ENCODE measurements around the gene RFX1.
"Not testable (repeated sequence)": the region's sequence is repeated elsewhere in the genome, so short reads cannot be mapped to it uniquely, and the experiment has no call there.

The RFX1 gene

DNA sequence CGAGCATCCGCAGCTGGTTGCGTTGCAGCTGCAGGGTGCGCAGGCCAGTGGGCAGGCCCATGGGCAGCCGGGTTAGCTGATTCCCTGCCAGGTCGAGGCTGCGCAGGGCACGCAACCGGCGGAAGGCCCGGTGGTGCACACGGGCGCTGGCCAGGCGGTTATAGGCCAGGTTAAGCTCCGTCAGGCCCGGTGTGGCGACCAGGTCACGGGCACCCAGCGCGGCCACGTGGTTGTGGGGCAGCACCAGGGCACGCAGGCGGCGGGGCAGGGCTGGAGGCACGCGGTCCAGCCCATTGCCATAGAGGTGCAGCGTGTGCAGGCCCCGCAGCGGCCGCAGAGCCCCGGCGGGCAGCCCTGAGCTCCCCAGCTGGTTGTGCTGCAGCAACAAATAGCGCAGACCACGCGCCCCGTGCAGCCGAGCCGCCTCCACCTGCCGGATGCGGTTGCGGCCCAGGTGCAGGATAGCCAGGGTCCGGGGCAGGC lies 73.2 kb downstream of the RFX1 start:
- DNase-seq: no peak

DNA sequence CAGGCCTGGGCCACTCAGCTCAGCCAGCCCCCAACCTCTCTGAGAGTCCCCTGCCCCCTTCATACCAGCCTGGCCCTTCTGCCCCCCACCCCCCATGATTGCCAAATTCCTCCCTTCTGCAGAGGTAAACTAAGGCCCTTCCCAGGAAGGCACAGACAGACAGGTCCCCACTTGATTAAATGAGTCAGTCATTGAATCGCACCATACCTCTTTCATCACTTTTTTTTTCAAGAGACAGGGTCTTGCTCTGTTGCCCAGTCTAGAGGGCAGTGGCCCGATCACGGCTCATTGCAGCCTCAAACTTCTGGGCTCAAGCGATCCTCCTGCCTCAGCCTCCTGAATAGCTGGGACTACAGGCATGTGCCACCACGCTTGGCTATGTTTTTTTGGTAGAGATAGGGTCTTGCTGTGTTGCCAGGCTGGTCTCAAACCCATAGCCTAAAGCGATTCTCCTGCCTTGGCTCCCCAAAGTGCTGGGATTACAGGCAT lies 73.9 kb downstream of the RFX1 start:
- DNase-seq: no peak

DNA sequence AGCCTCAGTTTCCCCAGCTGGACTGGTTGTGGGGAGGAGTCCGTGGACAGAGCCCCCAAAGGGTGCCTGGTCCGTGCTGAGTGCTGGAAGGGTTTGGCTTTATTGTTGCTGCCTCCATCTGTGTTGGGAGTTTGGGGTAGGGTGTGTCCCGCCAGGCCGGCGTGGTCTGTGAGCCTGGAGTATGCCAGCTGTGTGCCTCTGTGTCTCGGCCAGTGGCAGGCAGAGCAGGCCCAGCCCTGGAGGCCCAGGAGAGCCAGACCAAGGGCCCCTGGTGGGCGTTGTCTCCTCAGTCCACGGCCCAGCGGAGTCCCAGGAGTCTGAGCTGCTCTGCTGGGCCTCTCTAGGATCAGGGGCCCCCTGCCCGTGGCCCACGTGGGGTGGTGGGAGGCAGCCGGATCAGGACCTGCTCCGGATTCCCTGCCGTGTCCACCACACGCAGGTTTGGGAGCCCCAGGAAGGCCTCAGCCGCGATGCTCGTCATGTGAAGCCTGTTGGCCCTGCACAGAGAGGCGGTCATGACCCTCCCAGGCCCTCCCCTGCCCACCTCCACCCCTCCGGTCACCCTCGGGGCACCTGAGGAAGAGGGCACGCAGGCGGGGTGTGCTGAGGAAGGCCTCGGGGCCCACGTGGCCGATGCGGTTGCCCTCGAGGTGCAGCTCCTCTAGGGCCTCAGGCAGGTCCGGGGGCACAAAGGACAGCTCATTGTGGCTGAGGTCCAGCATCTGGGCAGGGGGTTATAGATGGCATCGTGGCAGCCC lies 74.5 kb downstream of the RFX1 start:
- DNase-seq: no peak

DNA sequence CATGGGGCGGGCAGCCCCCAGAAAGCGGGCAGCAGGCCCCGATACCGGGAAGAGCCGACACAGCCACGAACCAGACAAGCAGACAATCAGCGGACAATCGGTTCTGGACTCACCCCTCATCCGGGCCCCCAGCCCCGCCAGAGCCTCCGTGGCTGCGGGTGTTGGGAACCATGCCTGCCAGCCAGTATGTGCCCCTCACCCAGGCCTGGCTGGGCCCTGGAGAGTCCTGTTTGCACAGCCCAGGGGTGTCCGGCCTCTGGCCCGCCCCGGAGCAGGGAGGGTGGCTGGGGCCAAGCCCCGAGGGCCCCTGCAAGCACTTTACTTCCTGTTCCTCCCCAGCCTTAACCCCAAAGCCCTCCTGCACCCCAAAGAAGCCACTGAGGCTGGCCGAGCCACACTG lies 75.7 kb downstream of the RFX1 start:
- no peak for DNase-seq

DNA sequence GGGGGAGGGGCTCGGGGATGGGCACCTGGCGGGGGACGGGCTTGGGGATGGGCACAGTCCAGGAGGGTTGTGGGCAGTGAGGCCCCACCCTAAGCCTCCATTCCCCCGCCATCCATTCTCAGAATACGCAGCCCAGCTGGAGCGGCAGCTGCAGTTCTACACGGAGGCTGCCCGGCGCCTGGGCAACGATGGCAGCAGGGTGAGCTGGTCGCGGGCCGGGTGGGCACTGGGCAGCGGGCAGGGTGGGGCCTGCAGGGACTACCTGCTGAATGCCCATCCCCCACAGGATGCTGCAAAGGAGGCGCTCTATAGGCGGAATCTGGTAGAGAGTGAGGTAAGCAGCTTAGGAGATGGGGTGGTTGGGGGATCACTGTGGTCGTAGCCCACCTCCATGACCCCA lies 76.2 kb downstream of the RFX1 start:
- no peak for DNase-seq

DNA sequence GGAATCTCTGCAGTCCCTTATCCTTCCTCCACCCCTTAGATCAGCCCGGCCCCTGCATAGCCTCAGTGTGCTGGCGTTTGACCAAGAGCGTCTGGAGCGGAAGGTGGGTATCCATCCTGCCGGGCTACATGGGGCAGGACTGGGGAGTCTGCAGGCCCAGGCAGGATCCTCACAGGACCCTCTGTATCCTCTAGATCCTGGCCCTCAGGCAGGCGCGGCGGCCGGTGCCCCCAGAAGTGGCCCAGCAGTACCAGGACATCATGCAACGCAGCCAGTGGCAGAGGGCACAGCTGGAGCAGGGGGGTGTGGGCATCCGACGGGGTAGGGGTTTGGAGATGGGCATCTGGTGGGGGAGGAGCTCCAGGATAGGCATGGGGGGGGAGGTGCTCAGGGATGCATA lies 76.8 kb downstream of the RFX1 start:
- no peak for DNase-seq

DNA sequence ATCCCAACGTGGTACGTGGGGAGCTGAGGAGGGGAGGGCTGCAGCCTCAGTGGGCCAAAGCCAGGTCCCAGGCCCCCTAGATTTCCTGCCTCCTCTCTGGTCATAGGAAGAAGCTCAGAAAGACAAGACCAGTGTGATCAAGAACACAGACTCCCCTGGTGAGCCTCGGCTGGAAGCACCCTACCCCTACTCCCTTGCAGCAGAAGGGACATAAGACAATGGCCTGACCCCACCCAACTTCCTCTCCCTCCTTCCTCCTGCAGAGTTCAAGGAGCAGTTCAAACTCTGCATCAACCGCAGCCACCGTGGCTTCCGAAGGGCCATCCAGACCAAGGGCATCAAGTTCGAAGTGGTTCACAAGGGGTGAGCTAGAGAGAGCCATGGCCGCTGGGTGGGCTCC lies 79.4 kb downstream of the RFX1 start:
- no peak for DNase-seq

DNA sequence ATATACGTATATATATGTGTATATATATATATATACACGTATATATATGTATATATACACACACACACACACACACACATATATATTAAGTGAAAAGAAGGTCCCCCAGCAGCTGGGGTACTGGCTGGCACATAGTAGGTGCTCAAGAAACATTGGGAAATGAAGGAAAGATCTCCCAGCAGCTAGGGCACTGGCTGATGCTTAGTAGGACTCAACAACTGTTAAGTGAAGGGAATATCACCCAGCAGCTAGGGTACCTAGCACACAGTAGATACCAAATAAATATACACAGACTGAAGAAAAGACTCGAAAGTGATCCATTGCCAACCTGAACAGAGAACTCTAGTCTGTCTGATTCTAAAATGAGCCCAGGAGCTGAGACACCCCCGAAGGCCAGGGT lies 80.1 kb downstream of the RFX1 start:
- DNase-seq: no peak

DNA sequence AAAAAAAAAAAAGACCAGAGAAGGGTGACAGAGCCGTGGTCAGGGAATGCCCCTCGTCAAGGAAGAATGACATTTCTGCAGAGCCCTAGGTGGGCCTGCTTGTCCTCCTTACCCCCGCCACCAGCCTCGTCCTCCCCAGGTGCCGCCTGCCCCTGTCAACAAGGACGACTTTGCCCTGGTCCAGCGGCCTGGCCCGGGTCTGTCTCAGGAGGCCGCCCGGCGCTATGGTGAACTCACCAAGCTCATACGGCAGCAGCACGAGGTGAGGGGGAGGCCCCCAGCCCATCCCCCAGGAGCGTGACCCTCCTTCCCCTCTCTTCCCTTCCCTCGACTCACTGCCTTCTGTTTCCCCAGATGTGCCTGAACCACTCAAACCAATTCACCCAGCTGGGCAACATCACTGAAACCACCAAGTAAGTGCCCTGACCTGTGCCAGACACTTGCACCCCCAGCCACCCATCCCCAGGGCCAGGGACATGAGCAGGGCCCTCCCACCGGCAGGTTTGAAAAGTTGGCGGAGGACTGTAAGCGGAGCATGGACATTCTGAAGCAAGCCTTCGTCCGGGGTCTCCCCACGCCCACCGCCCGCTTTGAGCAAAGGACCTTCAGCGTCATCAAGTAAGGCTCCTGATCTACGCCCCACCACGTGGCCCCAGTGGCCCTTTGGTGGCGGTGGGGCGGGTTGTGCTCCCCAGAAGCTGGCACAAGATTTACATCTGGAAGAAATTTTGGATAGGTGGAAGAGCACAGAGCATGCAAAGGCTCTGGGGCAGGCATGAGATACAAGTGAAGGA lies 82.7 kb downstream of the RFX1 start:
- DNase-seq: no peak

DNA sequence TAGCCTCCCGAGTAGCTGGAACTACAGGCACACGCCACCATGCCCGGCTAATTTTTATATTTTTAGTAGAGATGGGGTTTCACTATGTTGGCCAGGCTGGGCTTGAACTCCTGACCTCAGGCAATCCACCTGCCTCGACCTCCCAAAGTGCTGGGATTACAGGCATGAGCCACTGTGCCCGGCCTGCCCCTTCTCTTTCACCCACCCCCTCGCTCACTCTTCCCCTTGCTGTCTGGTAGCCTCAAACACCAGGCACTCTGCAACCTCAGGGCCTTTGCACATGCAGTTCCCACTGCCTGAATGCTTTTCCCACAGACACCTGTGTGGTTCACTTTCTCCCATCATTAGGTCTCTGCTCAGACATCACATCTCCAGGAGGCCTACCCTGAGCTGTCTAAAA lies 84.0 kb downstream of the RFX1 start:
- not testable (repeated sequence) for DNase-seq

DNA sequence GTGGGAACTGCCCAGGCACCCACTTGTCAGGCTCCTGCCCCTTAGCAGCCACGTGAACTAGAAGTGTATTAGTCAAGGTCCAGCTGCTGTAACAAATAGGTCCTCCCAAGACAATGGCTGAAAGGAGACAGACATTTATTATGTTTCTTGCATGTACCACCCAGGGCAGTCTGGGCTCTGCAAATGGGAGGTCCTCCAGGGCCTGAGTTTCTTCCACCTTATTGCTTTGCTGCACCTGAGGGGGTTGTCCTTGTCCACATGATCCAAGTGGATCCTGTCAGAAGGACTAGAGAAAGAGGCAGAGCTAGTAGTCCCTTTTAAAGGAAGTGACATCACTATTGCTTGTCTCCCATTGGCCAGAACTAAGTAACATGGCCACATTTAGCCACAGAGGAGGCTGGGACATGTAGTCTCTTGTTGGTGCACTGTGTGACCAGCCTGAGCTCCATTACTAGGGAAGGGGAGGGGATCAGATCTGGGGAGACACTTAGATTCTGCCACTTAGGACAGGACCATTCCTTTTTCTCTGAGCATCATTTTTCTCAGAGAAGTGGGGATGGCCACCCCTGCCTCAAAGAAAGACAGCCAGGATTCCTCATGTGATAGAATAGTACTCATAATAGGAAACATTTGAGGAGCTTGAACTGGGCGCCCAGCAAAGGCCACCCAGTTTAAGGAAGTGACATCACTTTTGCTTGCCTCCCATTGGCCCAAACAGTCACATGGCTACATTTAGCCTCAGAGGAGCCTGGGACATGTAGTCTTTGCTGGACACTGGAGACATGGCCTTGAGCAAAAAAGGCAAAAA lies 85.0 kb downstream of the RFX1 start:
- peak; percentile 88 for DNase-seq

DNA sequence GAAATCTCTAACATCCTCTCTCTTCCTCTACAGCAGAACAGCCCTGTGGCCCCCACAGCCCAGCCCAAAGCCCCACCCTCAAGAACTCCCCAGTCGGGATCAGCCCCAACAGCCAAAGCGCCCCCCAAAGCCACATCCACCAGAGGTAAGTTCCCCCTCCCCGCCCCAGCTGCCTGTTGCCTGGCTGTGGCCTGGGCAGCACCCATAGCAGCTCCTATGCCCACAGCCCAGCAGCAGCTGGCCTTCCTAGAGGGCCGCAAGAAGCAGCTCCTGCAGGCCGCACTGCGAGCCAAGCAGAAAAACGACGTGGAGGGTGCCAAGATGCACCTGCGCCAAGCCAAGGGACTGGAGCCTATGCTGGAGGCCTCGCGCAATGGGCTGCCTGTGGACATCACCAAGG lies 85.6 kb downstream of the RFX1 start:
- DNase-seq: no peak

DNA sequence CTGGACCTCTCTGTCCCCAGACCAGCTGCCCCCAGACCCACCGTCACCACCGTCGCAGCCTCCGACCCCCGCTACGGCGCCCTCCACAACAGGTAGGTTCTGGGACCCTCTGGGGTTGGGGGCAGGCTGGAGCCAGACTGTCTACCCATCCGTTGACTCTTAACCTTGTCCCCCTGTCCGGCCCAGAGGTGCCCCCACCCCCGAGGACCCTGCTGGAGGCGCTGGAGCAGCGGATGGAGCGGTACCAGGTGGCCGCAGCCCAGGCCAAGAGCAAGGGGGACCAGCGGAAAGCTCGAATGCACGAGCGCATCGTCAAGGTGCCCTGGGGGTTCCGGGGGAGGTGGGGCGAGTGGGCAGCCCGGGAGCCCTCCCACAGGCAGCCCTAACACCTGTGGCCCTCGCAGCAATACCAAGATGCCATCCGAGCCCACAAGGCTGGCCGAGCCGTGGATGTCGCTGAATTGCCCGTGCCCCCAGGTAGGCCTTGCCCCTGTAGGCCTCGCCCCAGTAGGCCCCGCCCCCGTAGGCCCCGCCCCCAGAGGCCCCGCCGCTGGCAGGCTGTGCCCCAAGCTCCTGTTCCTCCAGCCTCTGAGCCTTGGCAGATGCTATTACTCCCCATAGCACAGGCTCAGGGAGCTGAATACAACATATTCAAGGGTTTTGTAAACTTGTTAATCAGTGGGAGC lies 87.3 kb downstream of the RFX1 start:
- no peak for DNase-seq

DNA sequence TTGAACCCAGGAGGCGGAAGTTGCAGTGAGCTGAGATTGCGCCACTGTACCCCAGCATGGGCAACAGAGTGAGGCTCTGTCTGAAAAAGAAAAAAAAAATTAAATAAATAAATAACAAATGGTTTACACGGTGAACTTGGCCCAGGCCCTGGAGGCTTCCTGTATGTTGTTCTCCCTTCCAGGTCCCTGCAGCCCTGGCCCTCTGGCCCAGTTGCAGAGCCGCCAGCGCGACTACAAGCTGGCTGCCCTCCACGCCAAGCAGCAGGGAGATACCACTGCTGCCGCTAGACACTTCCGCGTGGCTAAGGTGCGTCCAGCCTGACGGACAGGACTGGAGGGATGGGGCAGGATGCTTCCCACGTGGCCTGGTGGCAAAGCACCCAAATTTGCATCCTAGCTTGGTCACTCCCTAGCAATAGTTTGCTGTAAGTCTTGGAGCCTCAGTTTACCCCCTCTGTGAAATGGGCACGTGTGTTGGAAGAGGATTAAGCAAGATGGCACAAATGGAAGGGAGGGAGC lies 88.2 kb downstream of the RFX1 start:
- DNase-seq: no peak

DNA sequence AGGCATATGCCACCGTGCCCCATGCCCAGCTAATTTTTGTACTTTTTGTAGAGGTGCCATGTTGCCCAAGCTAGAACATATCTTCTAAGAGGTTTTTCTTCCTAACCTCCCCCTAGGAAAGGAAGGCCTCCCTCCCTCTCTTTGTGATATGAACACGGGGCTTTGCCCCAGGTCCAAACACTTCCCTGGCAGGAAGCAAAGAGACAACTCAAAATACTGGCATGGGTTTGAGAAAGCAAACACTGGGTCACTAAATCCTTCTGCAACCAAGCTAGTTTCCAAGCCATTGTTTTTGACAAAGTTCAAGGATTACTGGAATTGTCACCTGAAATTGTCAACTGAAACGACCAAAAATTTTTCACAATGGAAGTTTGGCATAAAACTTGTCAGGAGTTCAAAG lies 91.3 kb downstream of the RFX1 start:
- no peak for DNase-seq

DNA sequence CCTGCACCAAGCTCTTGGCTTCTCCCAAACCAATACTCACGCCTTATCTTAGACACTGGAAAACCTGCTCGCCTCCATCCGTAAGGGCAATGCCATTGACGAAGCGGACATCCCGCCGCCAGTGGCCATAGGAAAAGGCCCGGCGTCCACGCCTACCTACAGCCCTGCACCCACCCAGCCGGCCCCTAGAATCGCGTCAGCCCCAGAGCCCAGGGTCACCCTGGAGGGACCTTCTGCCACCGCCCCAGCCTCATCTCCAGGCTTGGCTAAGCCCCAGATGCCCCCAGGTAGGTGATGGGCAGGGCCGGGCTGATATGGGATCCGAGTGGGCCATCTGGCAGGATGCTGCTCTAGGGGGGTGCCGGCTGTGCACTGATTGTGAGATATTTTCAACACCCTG lies 92.8 kb downstream of the RFX1 start:
- no peak for DNase-seq
